ENCODE measurements around the gene RARRES2. TPM values are rescaled to one million over a fixed set of nuclear protein-coding genes. Genes with fewer than 3 reads are reported as not detected.
"Not testable (repeated sequence)": the region's sequence is repeated elsewhere in the genome, so short reads cannot be mapped to it uniquely, and the experiment has no call there.

Gene RARRES2
- total and polyA plus RNA-seq, 5 experiments from 2014 or later = 0.29 TPM; not detected in 4

DNA sequence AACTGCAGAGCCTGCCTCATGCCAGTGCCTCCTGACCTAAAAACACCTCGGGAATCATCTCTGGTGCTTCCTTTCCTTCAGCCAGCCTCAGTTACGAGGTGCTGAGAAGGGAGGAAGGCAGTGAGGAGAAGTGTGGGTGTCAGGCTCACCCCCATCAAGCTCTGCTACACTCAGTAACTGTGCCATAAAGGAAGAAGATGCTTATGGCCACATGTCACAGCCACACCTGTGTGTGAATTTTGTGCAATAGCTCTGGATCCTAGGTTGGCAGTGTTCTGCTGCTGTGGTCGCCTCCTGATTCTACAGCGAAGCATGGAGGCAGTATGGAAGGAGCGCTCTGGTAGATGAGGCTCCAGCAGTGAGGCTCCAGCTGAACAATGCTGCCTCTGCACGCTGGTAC, 52.6 kb downstream of the RARRES2 start:
- H3K9me3 Mint-ChIP-seq, H3K27me3 Mint-ChIP-seq, H3K4me3 Mint-ChIP-seq, ATAC-seq, POLR2A ChIA-PET, H3K36me3 Mint-ChIP-seq, H3K4me1 Mint-ChIP-seq, DNase-seq, H3K27ac Mint-ChIP-seq: not testable (repeated sequence)

Other genes with a start within 250 kb of the RARRES2 start
- 10 to 100 TPM; 13.8 to 16.0 TPM for gene LRRC61, start 18.3 kb downstream of the RARRES2 start, total RNA-seq
- 10 to 100 TPM; 17.8 to 34.3 (median 33.5) TPM for gene LRRC61, start 18.3 kb downstream of the RARRES2 start, polyA plus RNA-seq
- gene ACTR3C, start 18.1 kb downstream of the RARRES2 start, total RNA-seq = 10 to 100 TPM in 1 of 2 experiments, 1 to 10 TPM in 1; 9.8 to 12.8 TPM
- gene ACTR3C, start 18.1 kb downstream of the RARRES2 start, polyA plus RNA-seq = 1 to 10 TPM; 2.1 to 4.6 (median 3.5) TPM
- 100 to 1,000 TPM; 104 to 108 TPM for gene REPIN1, start 27.2 kb upstream of the RARRES2 start, total RNA-seq
- 10 to 100 TPM; 39.8 to 73.0 (median 49.8) TPM for gene REPIN1, start 27.2 kb upstream of the RARRES2 start, polyA plus RNA-seq
- 1 to 10 TPM; 5.6 to 5.9 TPM for gene ZNF775, start 37.7 kb upstream of the RARRES2 start, total RNA-seq
- 1 to 10 TPM; 1.5 to 7.6 (median 3.1) TPM for gene ZNF775, start 37.7 kb upstream of the RARRES2 start, polyA plus RNA-seq
- 10 to 100 TPM; 66.8 to 68.0 TPM for gene GIMAP8, start 109.0 kb upstream of the RARRES2 start, total RNA-seq
- 10 to 100 TPM; 18.9 to 38.9 (median 25.9) TPM for gene GIMAP8, start 109.0 kb upstream of the RARRES2 start, polyA plus RNA-seq
- 100 to 1,000 TPM; 367 to 369 TPM for gene GIMAP7, start 173.2 kb upstream of the RARRES2 start, total RNA-seq
- gene GIMAP7, start 173.2 kb upstream of the RARRES2 start, polyA plus RNA-seq = 100 to 1,000 TPM; 451 to 821 (median 658) TPM
- gene GIMAP4, start 225.8 kb upstream of the RARRES2 start, total RNA-seq = 100 to 1,000 TPM; 381 to 403 TPM
- gene GIMAP4, start 225.8 kb upstream of the RARRES2 start, polyA plus RNA-seq = 100 to 1,000 TPM; 233 to 526 (median 341) TPM